AG08395 (cell line): Measurements from ENCODE around the gene MIOS.

Experiments
- DNase-seq: peaks from one replicate; pipeline ENCODE4 v3.0.0; 2012; ENCODE audit warnings: mixed read lengths, low spot score

Gene MIOS

GRCh38 chr7:7566651-7567611, at the start of gene MIOS:
TSS of gene MIOS (plus strand) at chr7:7566884. CDS start at chr7:7572476, 5,592 bp downstream.
- peak; percentile 89 for DNase-seq

- DNase-seq: no peak
Observed at GRCh38 chr7:7517754-7518153, 48.9 kb upstream of the MIOS start.

GRCh38 chr7:7519056-7519455, 47.6 kb upstream of the MIOS start:
- DNase-seq: no peak

- no peak for DNase-seq
Observed at GRCh38 chr7:7519528-7519927, 47.2 kb upstream of the MIOS start.

- no peak for DNase-seq
Observed at GRCh38 chr7:7521259-7521658, 45.4 kb upstream of the MIOS start.

- no peak for DNase-seq
Observed at GRCh38 chr7:7522421-7522820, 44.3 kb upstream of the MIOS start.

GRCh38 chr7:7524121-7524520, 42.6 kb upstream of the MIOS start:
- no peak for DNase-seq

- DNase-seq: no peak
Observed at GRCh38 chr7:7526006-7526405, 40.7 kb upstream of the MIOS start.

- DNase-seq: no peak
Observed at GRCh38 chr7:7527047-7527446, 39.6 kb upstream of the MIOS start.

- no peak for DNase-seq
Observed at GRCh38 chr7:7529328-7529727, 37.4 kb upstream of the MIOS start.

- DNase-seq: no peak
Observed at GRCh38 chr7:7533831-7534430, 32.8 kb upstream of the MIOS start.

- DNase-seq: no peak
Observed at GRCh38 chr7:7535691-7536090, 31.0 kb upstream of the MIOS start, which contains the start of gene COL28A1. TSS of gene COL28A1 (minus strand) at chr7:7535873. CDS start at chr7:7532875, 2,998 bp downstream.

GRCh38 chr7:7536396-7537019, 30.2 kb upstream of the MIOS start:
- DNase-seq: no peak

GRCh38 chr7:7537711-7538110, 29.0 kb upstream of the MIOS start:
- no peak for DNase-seq

- DNase-seq: no peak
Observed at GRCh38 chr7:7539152-7539551, 27.5 kb upstream of the MIOS start.

GRCh38 chr7:7539711-7540110, 27.0 kb upstream of the MIOS start:
- DNase-seq: no peak

GRCh38 chr7:7542251-7542835, 24.3 kb upstream of the MIOS start:
- DNase-seq: no peak

GRCh38 chr7:7548407-7548806, 18.3 kb upstream of the MIOS start:
- DNase-seq: no peak

- DNase-seq: no peak
Observed at GRCh38 chr7:7550663-7551062, 16.0 kb upstream of the MIOS start.

GRCh38 chr7:7552199-7552598, 14.5 kb upstream of the MIOS start:
- no peak for DNase-seq

- DNase-seq: no peak
Observed at GRCh38 chr7:7553386-7553785, 13.3 kb upstream of the MIOS start.

GRCh38 chr7:7554021-7554432, 12.7 kb upstream of the MIOS start:
- DNase-seq: peak; percentile 78
